Measurements from ENCODE around the gene EFNA5. TPM values are rescaled to one million over a fixed set of nuclear protein-coding genes. Genes with fewer than 3 reads are reported as not detected.

The EFNA5 gene
- total RNA-seq, 1 experiment from 2014 or later = 0.22 TPM

GRCh38 chr5:107666051-107666655, 4.6 kb downstream of the EFNA5 start (continued):
- TF ChIP-seq JUND (IDR thresholded peaks at IDR 0.05) = no peak

- no peaks in the 10 kb centered on the region for H3K9me3 ChIP-seq (ENCODE audit: control insufficient read depth in 1 of 2, insufficient read depth in 1 of 2, low read depth in 1 of 2, low read length in 2 of 2)
- BruUV-seq (replicated peaks) = no TSS peak
- CTCF ChIA-PET = interaction anchor here (1.6 kb wide), 1 partner anchor 681 kb away, joined by 3 read pairs; no protein-coding TSS in a partner anchor
- no peaks in the 10 kb centered on the region for H3K9me2 ChIP-seq (ENCODE audit: insufficient read depth)
- H4K20me1 ChIP-seq (ENCODE audit: insufficient read depth) = no peaks in the 10 kb centered on the region
- H3K9ac ChIP-seq (ENCODE audit: low read length) = no peak overlapping the region
- H3K27me3 ChIP-seq (ENCODE audit: insufficient read depth, low read length) = no peaks in the 10 kb centered on the region
- intact Hi-C loops (cut with micrococcal nuclease) = no loop called here
- no peaks in the 10 kb centered on the region for H3K36me3 ChIP-seq (ENCODE audit: control insufficient read depth in 1 of 2, insufficient read depth in 2 of 2, low read length in 2 of 2)
- no peak overlapping the region for H3K4me2 ChIP-seq (ENCODE audit: low read length)
- RAD21 ChIA-PET (ENCODE audit: low non-redundant PET in 1 of 2, low total read pairs in 2 of 2, uncharacterized antibody in 2 of 2, unreplicated experiment in 2 of 2) = no interaction called here
- H3K79me2 ChIP-seq (ENCODE audit: insufficient read depth, low read length) = no peaks in the 10 kb centered on the region
- no peak overlapping the region for H3K4me3 ChIP-seq (replicated peaks in 1 of 2; ENCODE audit: low read depth in 1 of 2, low read length in 2 of 2)
- POLR2A ChIA-PET = no interaction called here
- H2AFZ ChIP-seq (ENCODE audit: low read depth, low read length, poor library complexity, severe bottlenecking) = no peak overlapping the region
- TF ChIP-seq ATF3 (IDR thresholded peaks at IDR 0.05) (no peak), ELF1 (IDR thresholded peaks at IDR 0.05; ENCODE audit: borderline replicate concordance, low read depth) (no peak), CBX3 (IDR thresholded peaks at IDR 0.05; ENCODE audit: low read depth) (no peak), YY1 (IDR thresholded peaks at IDR 0.05; ENCODE audit: extremely low read depth, insufficient replicate concordance, low read depth, low read length) (no peak), REST (IDR thresholded peaks at IDR 0.05; ENCODE audit: low read depth) (no peak), POLR2A (IDR thresholded peaks at IDR 0.05; ENCODE audit: borderline replicate concordance, extremely low read depth, insufficient read depth, insufficient read length) (no peak), EZH2 (IDR thresholded peaks at IDR 0.05) (no peak), CEBPB (IDR thresholded peaks at IDR 0.05; ENCODE audit: low read depth) (no peak), ZNF274 (IDR thresholded peaks at IDR 0.05; ENCODE audit: low read depth, low read length) (no peak)
- no peak overlapping the region for H3K27ac ChIP-seq (ENCODE audit: low read depth, low read length)
- H3K4me1 ChIP-seq (ENCODE audit: control insufficient read depth in 1 of 2, insufficient read depth in 2 of 2, low read length in 2 of 2) = peaks cover 3 to 5% of the 10 kb centered on the region in 2 experiments; a peak in 3 of 4 replicates
- ATAC-seq = no peak
- DNase-seq (ENCODE audit: low read depth, low spot score) = no peak
Observed at GRCh38 chr5:107665036-107665570, 5.6 kb downstream of the EFNA5 start.
